HG02938 (cell line): ENCODE measurements around the gene CHST4.
"Not testable (repeated sequence)": the region's sequence is repeated elsewhere in the genome, so short reads cannot be mapped to it uniquely, and the experiment has no call there.

Source experiments
- ATAC-seq: cut with Tn5 transposase; IDR thresholded peaks from one replicate; pipeline ENCODE4 v1.9.1; 2021; ENCODE audit warnings: mild to moderate bottlenecking, moderate library complexity; ENCODE audit not compliant: unreplicated experiment

CHST4 gene

GRCh38 chr16:71526111-71526631, at the start of gene CHST4:
Gene CHST4 (plus strand): TSS chr16:71526426. CDS start chr16:71536678, 10,252 bp downstream.
- no peak for ATAC-seq

GRCh38 chr16:71476457-71477124, 49.6 kb upstream of the CHST4 start:
- no peak for ATAC-seq

GRCh38 chr16:71479420-71479819, 46.8 kb upstream of the CHST4 start:
- ATAC-seq = no peak

- no peak for ATAC-seq
These were observed 45.3 kb upstream of the CHST4 start for GRCh38 chr16:71480956-71481355.

GRCh38 chr16:71482569-71482968, 43.7 kb upstream of the CHST4 start:
- ATAC-seq = no peak

- peak; percentile 84 for ATAC-seq
These were observed 42.0 kb upstream of the CHST4 start for GRCh38 chr16:71484006-71484893.

GRCh38 chr16:71489122-71489521, 37.1 kb upstream of the CHST4 start, which contains the start of gene ZNF19:
Gene ZNF19 (minus strand): TSS chr16:71489324. CDS start chr16:71482114, 7,210 bp downstream.
- no peak for ATAC-seq

GRCh38 chr16:71490361-71490760, 35.9 kb upstream of the CHST4 start:
- no peak for ATAC-seq

GRCh38 chr16:71491054-71491453, 35.2 kb upstream of the CHST4 start:
- ATAC-seq = no peak

- no peak for ATAC-seq
These were observed 33.4 kb upstream of the CHST4 start for GRCh38 chr16:71492786-71493185.

- no peak for ATAC-seq
These were observed 33.0 kb upstream of the CHST4 start for GRCh38 chr16:71493213-71493612.

GRCh38 chr16:71498031-71498430, 28.2 kb upstream of the CHST4 start:
- ATAC-seq = no peak

- no peak for ATAC-seq
These were observed 26.4 kb upstream of the CHST4 start for GRCh38 chr16:71499775-71500364.

- ATAC-seq = no peak
These were observed 25.3 kb upstream of the CHST4 start for GRCh38 chr16:71500964-71501363.

- ATAC-seq = no peak
These were observed 24.7 kb upstream of the CHST4 start for GRCh38 chr16:71501547-71501946.

GRCh38 chr16:71504051-71504450, 22.2 kb upstream of the CHST4 start:
- not testable (repeated sequence) for ATAC-seq

- ATAC-seq = no peak
These were observed 21.3 kb upstream of the CHST4 start for GRCh38 chr16:71504901-71505300.

GRCh38 chr16:71507061-71507460, 19.2 kb upstream of the CHST4 start:
- no peak for ATAC-seq

GRCh38 chr16:71513302-71513701, 12.9 kb upstream of the CHST4 start:
- ATAC-seq = no peak

- ATAC-seq = no peak
These were observed 11.8 kb upstream of the CHST4 start for GRCh38 chr16:71514476-71514875.

- ATAC-seq = no peak
These were observed 11.2 kb upstream of the CHST4 start for GRCh38 chr16:71515026-71515425.
